ENCODE data around the gene MED14. TPM values are rescaled to one million over a fixed set of nuclear protein-coding genes. Genes with fewer than 3 reads are reported as not detected.

Gene MED14
- total RNA-seq, 1 experiment from 2014 or later, result 83.3 TPM

DNA sequence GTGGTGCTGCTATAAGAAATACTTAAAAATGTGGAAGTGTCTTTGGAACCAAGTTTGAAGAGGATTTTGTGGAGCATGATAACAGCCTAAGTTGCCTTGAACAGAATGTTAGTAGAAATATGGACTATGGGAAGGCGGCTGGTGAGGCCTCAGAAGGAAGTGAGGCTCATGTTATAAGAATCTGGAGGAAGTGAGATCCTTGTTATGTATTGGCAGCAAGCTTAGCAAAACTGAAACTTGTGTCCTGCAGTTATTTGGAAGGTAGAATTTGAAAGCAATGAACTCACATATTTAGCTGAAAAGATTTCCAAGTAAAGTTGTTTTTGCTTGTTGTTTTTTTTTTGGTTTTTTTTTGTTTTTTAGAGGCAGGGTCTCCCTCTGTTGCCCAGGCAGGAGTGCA is 13.6 kb upstream of the MED14 start:
- Mint-ChIP-seq H3K4me3 (no peak overlapping the region), H3K4me1 (no peaks in the 10 kb centered on the region), H3K9me3 (peaks cover 24% of the 10 kb centered on the region), H3K36me3 (0 out of 2 replicates have a peak, but pooled peaks cover 3% of the 10 kb centered on the region), H3K27me3 (ENCODE audit: low read depth) (no peaks in the 10 kb centered on the region; the same call in 1 of the 2 replicates), H3K27ac (no peak overlapping the region)
- POLR2A ChIA-PET, result no interaction called here
- no peak for DNase-seq (ENCODE audit: low spot score)
- no peak for ATAC-seq
- CTCF ChIA-PET, result interaction anchor here (1.3 kb wide), 1 partner anchor 13 kb away, joined by 3 read pairs; the partner anchor contains the start of gene MED14
- TF ChIP-seq, protein P1, sequence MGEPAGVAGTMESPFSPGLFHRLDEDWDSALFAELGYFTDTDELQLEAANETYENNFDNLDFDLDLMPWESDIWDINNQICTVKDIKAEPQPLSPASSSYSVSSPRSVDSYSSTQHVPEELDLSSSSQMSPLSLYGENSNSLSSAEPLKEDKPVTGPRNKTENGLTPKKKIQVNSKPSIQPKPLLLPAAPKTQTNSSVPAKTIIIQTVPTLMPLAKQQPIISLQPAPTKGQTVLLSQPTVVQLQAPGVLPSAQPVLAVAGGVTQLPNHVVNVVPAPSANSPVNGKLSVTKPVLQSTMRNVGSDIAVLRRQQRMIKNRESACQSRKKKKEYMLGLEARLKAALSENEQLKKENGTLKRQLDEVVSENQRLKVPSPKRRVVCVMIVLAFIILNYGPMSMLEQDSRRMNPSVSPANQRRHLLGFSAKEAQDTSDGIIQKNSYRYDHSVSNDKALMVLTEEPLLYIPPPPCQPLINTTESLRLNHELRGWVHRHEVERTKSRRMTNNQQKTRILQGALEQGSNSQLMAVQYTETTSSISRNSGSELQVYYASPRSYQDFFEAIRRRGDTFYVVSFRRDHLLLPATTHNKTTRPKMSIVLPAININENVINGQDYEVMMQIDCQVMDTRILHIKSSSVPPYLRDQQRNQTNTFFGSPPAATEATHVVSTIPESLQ (CRISPR knock-in tag; IDR thresholded peaks at IDR 0.05), result no peak
- TF ChIP-seq ESRRA (CRISPR knock-in tag; IDR thresholded peaks at IDR 0.05; ENCODE audit: borderline replicate concordance), result no peak
- TF ChIP-seq FOXP1 (CRISPR knock-in tag; IDR thresholded peaks at IDR 0.05; ENCODE audit: borderline replicate concordance), result no peak
- no peak for TF ChIP-seq NR1H2 (CRISPR knock-in tag; IDR thresholded peaks at IDR 0.05)
- TF ChIP-seq SOX15 (CRISPR knock-in tag; IDR thresholded peaks at IDR 0.05), result no peak
- TF ChIP-seq ZNF121 (CRISPR knock-in tag; IDR thresholded peaks at IDR 0.05), result no peak
- no peak for TF ChIP-seq PREB (CRISPR knock-in tag; IDR thresholded peaks at IDR 0.05; ENCODE audit: borderline replicate concordance)
- no peak for TF ChIP-seq FOXP4 (CRISPR knock-in tag; IDR thresholded peaks at IDR 0.05)

- CTCF ChIA-PET, result no interaction called here
- TF ChIP-seq MXD4 (CRISPR knock-in tag; IDR thresholded peaks at IDR 0.05; ENCODE audit: borderline replicate concordance) (no peak), KAT7 (CRISPR knock-in tag; IDR thresholded peaks at IDR 0.05; ENCODE audit: borderline replicate concordance) (no peak), NFYB (CRISPR knock-in tag; conservative IDR thresholded peaks at IDR 0.05; ENCODE audit: low read depth) (no peak), ZNF121 (CRISPR knock-in tag; IDR thresholded peaks at IDR 0.05) (no peak), ZNF532 (CRISPR knock-in tag; IDR thresholded peaks at IDR 0.05; ENCODE audit: borderline replicate concordance) (no peak), NR3C1 (CRISPR knock-in tag; conservative IDR thresholded peaks at IDR 0.05; ENCODE audit: low read depth) (no peak)
- TF ChIP-seq, protein P1 (CRISPR knock-in tag; IDR thresholded peaks at IDR 0.05), result no peak
- TF ChIP-seq, protein P2, sequence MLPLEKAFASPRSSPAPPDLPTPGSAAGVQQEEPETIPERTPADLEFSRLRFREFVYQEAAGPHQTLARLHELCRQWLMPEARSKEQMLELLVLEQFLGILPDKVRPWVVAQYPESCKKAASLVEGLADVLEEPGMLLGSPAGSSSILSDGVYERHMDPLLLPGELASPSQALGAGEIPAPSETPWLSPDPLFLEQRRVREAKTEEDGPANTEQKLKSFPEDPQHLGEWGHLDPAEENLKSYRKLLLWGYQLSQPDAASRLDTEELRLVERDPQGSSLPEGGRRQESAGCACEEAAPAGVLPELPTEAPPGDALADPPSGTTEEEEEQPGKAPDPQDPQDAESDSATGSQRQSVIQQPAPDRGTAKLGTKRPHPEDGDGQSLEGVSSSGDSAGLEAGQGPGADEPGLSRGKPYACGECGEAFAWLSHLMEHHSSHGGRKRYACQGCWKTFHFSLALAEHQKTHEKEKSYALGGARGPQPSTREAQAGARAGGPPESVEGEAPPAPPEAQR (CRISPR knock-in tag; IDR thresholded peaks at IDR 0.05), result no peak
- TF ChIP-seq, protein P3, sequence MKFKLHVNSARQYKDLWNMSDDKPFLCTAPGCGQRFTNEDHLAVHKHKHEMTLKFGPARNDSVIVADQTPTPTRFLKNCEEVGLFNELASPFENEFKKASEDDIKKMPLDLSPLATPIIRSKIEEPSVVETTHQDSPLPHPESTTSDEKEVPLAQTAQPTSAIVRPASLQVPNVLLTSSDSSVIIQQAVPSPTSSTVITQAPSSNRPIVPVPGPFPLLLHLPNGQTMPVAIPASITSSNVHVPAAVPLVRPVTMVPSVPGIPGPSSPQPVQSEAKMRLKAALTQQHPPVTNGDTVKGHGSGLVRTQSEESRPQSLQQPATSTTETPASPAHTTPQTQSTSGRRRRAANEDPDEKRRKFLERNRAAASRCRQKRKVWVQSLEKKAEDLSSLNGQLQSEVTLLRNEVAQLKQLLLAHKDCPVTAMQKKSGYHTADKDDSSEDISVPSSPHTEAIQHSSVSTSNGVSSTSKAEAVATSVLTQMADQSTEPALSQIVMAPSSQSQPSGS (CRISPR knock-in tag; IDR thresholded peaks at IDR 0.05; ENCODE audit: borderline replicate concordance, low read depth), result no peak
- TF ChIP-seq, protein P4, sequence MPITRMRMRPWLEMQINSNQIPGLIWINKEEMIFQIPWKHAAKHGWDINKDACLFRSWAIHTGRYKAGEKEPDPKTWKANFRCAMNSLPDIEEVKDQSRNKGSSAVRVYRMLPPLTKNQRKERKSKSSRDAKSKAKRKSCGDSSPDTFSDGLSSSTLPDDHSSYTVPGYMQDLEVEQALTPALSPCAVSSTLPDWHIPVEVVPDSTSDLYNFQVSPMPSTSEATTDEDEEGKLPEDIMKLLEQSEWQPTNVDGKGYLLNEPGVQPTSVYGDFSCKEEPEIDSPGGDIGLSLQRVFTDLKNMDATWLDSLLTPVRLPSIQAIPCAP (CRISPR knock-in tag; IDR thresholded peaks at IDR 0.05), result no peak
Observed at GRCh38 chrX:40746521-40746920, 11.2 kb upstream of the MED14 start.

More at GRCh38 chrX:40746521-40746920, 11.2 kb upstream of the MED14 start:
- peaks cover 12% of the 10 kb centered on the region for H3K9me3 Mint-ChIP-seq
- 0 out of 2 replicates have a peak, but pooled peaks cover 3% of the 10 kb centered on the region for H3K36me3 Mint-ChIP-seq
- ATAC-seq (no peak), DNase-seq (ENCODE audit: low spot score) (no peak)
- H3K4me3 Mint-ChIP-seq, result no peak overlapping the region
- POLR2A ChIA-PET, result no interaction called here
- H3K27me3 Mint-ChIP-seq (ENCODE audit: low read depth), result no peaks in the 10 kb centered on the region; the same call in 1 of the 2 replicates
- no peaks in the 10 kb centered on the region for H3K4me1 Mint-ChIP-seq
- no peak overlapping the region for H3K27ac Mint-ChIP-seq

Data from WTC11 (cell line).